Retina (tissue), 1 donor: ENCODE measurements around the gene GIN1.
"Not testable (repeated sequence)": the region's sequence is repeated elsewhere in the genome, so short reads cannot be mapped to it uniquely, and the experiment has no call there.

Experiments
- DNase-seq: peaks from one replicate; pipeline ENCODE4 v3.0.0-alpha.2; 2016

GIN1 gene

DNA sequence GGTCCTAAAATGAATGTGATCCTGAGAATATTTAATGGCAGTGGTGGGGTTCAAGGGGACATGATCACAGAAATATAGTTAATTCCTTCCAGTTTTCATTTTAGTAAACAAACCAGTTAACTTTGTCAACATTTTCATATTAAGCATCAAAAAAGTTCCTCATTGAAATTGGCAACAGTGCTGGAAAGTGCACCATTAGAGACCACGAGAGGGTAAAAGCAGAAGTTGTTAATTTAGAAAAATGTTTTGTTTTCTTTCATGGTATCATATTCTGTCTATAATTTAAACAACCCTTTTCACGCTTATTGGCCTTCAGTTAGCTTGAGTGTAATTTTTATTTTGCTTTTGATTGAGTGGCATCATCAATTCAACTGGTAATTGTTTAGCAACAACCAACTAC is 11.9 kb downstream of the GIN1 start:
- no peak for DNase-seq

DNA sequence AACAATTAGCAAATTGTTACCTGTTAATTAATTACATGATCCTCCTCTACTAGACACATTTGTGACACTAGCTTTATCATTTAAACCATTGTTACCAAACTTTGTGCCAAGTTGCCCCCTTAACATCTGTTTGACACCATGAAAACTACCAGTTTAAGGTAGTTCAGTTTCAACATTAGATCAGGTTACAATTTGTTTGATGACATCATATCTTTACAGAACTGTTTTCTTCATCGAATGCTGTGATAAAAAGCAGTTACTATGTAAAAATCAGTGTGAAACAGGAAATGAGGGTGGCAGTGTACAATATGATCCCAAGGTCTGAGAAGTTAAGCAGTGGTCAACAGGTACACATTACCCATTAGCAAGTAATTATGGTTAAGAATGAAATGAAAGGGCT is 17.7 kb downstream of the GIN1 start:
- no peak for DNase-seq

DNA sequence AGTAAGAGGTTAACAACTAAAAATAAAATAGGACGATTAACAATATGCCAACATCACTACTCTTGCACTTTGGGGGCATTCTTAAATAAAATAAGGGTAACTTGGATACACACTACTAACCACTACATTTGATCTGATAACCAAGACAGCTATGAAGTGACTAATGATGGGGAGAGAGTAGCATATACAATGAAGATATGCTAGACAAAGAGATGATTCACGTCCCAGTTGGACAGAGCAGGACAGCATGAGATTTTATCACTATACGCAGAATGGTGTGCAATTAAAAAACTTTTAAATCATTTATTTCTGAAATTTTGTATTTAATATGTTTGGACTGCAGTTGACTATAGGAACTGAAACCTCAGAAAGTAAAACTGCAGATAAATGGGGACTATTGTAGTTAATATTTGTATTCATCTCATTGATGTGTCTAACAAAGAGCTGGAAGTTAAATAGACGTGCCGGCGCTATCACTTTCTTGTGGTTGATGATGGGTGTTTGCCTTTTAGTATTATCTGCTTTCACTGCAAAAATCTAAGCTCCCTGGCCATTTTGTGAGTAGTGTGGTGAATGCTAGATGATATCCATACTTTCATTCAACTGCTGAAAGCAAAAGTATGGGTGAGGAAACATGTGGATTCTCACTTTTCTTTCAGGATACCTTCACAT is 18.7 kb downstream of the GIN1 start:
- no peak for DNase-seq

- no peak for DNase-seq
These were observed 20.9 kb downstream of the GIN1 start for GRCh38 chr5:103098993-103099392.

GRCh38 chr5:103094737-103095136 is 25.2 kb downstream of the GIN1 start:
- no peak for DNase-seq

DNA sequence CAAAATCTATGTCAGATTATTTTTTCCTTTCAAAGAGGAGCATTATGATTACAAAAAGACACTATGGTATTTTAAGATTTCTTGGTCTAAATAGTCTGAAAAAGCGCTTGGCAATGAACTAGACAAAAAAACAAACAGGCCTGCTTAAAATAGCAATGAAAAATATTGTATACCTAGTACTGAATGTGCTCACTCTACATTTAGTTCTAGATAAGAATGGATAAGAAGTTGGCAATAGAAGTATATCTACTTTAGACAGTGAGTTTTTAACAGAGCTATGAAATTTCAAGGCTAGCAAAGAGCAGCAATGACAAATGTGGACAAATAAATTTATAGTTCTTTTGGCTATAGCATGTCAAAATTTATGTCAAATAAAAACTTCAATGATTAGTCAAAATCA is 26.2 kb downstream of the GIN1 start:
- DNase-seq = no peak

- no peak for DNase-seq
These were observed 27.3 kb downstream of the GIN1 start for GRCh38 chr5:103092676-103093075.

DNA sequence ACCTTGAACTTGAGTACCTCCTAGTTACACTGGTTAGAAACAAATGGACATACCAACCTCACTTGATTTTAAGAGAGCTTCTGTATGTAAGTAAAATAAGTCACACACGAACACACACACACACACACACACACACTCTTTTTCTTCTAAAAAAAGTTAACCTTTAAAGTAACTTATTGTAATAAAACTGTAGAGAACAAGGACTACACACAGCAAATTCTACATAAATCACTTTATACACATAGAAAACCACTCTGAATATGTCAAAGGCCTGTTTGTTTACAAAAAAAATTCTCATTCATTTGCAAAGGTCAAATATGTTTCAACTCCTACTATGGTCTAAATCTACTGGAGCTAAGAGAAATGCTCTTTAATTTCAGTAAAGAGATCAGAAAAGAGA is 29.1 kb downstream of the GIN1 start:
- no peak for DNase-seq

- DNase-seq = no peak
These were observed 30.7 kb downstream of the GIN1 start for GRCh38 chr5:103089272-103089671.

GRCh38 chr5:103086547-103086946 is 33.4 kb downstream of the GIN1 start:
- no peak for DNase-seq

DNA sequence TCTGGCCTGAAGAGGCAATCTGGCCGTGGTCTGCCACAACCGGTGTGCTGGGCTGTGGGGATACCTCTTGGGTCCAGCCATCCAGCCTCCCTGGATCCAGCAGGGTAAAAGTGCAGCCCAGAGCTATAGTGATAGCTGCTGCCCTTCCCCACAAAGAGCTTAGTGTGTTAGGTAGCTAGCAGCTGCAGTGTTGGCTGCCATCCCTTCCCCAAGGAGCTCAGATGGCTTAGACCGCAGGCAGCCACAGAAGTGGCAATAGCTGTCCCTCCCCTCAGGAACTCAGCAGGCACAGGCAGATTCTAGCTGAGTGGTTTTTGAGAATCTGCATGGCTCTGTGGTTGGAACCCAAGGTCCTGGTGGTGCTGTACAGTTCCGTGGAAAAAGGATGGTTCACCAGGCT is 40.1 kb downstream of the GIN1 start:
- DNase-seq = no peak

- DNase-seq = no peak
These were observed 44.5 kb downstream of the GIN1 start for GRCh38 chr5:103075442-103075841.

GRCh38 chr5:103073500-103073899 is 46.4 kb downstream of the GIN1 start:
- DNase-seq = not testable (repeated sequence)

GRCh38 chr5:103066326-103066725 is 53.6 kb downstream of the GIN1 start:
- no peak for DNase-seq

GRCh38 chr5:103060424-103060954 is 59.4 kb downstream of the GIN1 start:
- DNase-seq = no peak

- DNase-seq = no peak
These were observed 60.4 kb downstream of the GIN1 start for GRCh38 chr5:103059525-103059924.

DNA sequence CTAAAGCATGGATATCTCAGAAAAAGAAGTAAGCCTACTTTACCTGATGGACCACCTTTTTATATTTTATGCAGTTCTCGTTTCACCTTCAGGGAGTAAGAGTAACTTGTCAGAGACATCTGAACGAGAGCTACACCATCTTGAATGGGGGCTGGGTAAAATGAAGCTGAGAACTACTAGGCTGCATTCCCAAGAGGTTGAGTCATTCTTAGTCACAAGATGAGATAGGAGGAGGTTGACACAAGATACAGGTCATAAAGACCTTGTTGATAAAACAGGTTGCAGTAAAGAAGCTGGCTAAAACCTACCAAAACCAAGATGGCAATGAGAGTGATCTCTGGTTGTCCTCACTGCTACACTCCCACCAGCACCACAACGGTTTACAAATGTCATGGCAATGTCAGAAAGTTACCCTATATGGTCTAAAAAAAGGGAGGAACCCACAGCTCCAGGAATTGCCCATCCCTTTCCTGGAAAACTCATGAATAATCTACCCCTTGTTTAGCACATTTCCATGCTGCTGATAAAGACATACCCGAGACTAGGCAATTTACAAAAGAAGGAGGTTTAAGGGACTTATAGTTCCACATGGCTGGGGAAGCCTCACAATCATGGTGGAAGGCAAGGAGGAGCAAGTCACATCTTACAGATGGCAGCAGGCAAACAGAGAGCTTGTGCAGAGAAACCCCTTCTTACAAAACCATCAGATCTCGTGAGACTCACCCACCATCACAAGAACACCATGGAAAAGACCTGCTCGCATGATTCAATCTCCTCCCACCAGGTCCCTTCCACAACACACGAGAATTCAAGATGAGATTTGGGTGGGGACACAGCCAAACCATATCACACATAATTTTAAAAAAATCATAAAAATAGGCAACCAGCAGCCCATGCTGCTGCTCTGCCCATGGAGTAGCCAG is 62.5 kb downstream of the GIN1 start:
- no peak for DNase-seq

DNA sequence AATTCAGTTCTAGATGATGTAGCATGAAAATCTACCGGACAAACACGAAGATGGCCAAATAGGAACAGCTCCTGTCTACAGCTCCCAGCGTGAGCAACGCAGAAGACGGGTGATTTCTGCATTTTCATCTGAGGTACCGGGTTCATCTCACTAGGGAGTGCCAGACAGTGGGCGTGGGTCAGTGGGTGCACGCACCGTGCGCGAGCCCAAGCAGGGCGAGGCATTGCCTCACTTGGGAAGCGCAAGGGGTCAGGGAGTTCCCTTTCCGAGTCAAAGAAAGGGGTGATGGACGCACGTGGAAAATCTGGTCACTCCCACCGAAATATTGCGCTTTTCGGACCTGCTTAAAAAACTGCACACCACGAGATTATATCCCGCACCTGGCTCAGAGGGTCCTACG is 73.2 kb downstream of the GIN1 start:
- DNase-seq = not testable (repeated sequence)

- DNase-seq = peak; percentile 13
These were observed 78.8 kb downstream of the GIN1 start for GRCh38 chr5:103041071-103041676.

DNA sequence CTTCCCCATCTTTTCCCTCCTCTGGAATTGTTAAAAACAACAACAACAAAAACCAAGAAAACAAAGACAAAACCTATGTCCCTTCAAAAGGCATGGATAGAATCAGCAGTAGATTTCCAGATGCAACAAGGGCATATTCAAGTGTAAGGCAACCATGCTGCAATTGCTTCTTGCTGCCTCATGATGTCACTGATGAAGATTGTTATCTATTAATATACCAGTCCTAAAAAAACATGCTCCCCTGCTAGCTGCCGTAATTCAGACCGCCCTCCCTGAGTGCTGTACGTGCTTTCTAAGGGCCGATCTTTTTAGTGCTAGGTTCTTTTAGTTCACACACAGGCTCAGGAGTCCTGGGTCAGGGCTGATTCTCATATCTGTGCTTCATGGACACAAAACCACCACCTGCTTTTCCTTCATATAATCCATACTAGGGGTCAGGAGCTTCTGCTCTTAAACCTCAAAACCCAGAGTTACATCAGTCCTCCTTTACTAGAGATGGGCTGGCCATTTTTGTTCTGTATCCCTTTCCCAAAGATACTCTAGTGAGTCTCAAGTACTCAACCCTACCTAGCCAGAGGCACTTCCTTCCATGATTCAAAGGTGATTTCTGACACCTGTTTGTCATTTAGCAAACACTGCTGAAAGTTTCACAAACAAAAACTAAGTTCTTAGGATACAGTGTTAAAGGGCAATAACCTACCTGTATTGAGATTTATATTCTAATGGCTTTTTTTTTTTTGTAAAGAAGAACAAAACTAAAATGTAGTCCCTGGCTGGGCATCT is 82.1 kb downstream of the GIN1 start:
- no peak for DNase-seq

- DNase-seq = no peak
These were observed 83.3 kb downstream of the GIN1 start for GRCh38 chr5:103036601-103037000.
